Right lobe of liver (tissue), 4 donors: Measurements from ENCODE around the gene AP1M2.

Experiments
- POLR2A ChIP-seq: fragments of 450-650 bp; IDR thresholded peaks from one replicate; pipeline ENCODE4 v1.6.1; 2017; ENCODE audit warnings: antibody characterized with exemption, mild to moderate bottlenecking
- TF ChIP-seq, protein P1 (sequence below), 4 donors: fragments of 200-600 bp in 3 of 4; fragments of 450-650 bp in 1 of 4; IDR thresholded peaks; one replicate each; pipeline versions ENCODE4 v1.5.1 to v1.8.0; 2016 to 2022; ENCODE audit warnings: antibody characterized with exemption in 4 of 4, mild to moderate bottlenecking in 2 of 4
- donor health status: DM: no; HTN: no; CAD: no.
- donor health status: DM: no; HTN: no; CAD: no.
- donor health status: DM: no; HTN: yes; CAD: no.

DNA sequence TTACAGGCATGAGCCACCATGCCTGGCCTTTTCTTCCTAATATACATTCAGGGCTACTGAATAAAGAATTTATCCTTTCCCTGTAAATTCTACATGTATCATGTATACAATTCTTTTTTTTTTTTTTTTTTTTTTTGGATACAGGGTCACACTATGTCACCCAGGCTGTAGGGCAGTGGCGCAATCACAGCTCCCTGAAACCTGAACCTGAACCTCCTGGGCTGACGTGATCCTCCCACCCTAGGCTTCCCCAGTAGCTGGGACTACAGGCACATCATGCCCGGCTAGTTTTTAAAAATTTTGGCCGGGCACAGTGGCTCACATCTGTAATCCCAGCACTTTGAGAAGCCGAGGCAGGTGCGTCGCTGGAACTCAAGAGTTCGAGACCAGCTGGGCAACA lies 31.7 kb upstream of the AP1M2 start:
- TF ChIP-seq, protein P1, sequence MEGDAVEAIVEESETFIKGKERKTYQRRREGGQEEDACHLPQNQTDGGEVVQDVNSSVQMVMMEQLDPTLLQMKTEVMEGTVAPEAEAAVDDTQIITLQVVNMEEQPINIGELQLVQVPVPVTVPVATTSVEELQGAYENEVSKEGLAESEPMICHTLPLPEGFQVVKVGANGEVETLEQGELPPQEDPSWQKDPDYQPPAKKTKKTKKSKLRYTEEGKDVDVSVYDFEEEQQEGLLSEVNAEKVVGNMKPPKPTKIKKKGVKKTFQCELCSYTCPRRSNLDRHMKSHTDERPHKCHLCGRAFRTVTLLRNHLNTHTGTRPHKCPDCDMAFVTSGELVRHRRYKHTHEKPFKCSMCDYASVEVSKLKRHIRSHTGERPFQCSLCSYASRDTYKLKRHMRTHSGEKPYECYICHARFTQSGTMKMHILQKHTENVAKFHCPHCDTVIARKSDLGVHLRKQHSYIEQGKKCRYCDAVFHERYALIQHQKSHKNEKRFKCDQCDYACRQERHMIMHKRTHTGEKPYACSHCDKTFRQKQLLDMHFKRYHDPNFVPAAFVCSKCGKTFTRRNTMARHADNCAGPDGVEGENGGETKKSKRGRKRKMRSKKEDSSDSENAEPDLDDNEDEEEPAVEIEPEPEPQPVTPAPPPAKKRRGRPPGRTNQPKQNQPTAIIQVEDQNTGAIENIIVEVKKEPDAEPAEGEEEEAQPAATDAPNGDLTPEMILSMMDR (IDR thresholded peaks at IDR 0.05), result no peak
- no peak for TF ChIP-seq POLR2A
